Esophagus muscularis mucosa (tissue), 4 donors: ENCODE measurements around the gene SYNDIG1.

Source experiments
- EP300 ChIP-seq: sonication (generic); formaldehyde crosslinking; IDR thresholded peaks from one replicate; pipeline ENCODE4 v1.6.1; 2017; ENCODE audit warnings: antibody characterized with exemption
- POLR2A ChIP-seq: fragments of 450-650 bp; IDR thresholded peaks from one replicate; pipeline ENCODE4 v1.6.1; 2017; ENCODE audit warnings: antibody characterized with exemption, moderate library complexity, mild to moderate bottlenecking, low read depth
- POLR2AphosphoS5 ChIP-seq, 2 donors: sonication (generic); formaldehyde crosslinking; IDR thresholded peaks; one replicate each; pipeline ENCODE4 v1.6.1; 2017; ENCODE audit warnings: antibody characterized with exemption in 2 of 2
- TF ChIP-seq, protein P1 (sequence below), 3 experiments: fragments of 200-600 bp in 2 of 3; fragments of 450-650 bp in 1 of 3; sonication (generic) in 2 of 3; IDR thresholded peaks; one replicate each; pipeline ENCODE4 v1.5.1; 2017 to 2019; ENCODE audit warnings: antibody characterized with exemption in 3 of 3, mild to moderate bottlenecking in 2 of 3, moderate library complexity in 1 of 3

GRCh38 chr20:24607402-24607801 is 138.0 kb downstream of the SYNDIG1 start:
- TF ChIP-seq, protein P1, sequence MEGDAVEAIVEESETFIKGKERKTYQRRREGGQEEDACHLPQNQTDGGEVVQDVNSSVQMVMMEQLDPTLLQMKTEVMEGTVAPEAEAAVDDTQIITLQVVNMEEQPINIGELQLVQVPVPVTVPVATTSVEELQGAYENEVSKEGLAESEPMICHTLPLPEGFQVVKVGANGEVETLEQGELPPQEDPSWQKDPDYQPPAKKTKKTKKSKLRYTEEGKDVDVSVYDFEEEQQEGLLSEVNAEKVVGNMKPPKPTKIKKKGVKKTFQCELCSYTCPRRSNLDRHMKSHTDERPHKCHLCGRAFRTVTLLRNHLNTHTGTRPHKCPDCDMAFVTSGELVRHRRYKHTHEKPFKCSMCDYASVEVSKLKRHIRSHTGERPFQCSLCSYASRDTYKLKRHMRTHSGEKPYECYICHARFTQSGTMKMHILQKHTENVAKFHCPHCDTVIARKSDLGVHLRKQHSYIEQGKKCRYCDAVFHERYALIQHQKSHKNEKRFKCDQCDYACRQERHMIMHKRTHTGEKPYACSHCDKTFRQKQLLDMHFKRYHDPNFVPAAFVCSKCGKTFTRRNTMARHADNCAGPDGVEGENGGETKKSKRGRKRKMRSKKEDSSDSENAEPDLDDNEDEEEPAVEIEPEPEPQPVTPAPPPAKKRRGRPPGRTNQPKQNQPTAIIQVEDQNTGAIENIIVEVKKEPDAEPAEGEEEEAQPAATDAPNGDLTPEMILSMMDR (IDR thresholded peaks at IDR 0.05), result no peak
- TF ChIP-seq POLR2A, result no peak
- no peak for TF ChIP-seq EP300
- TF ChIP-seq POLR2AphosphoS5 (IDR thresholded peaks at IDR 0.05), result no peak
